ENCODE data around the gene SLCO1C1.
"Not testable (repeated sequence)": the region's sequence is repeated elsewhere in the genome, so short reads cannot be mapped to it uniquely, and the experiment has no call there.

Gene SLCO1C1

GRCh38 chr12:20783796-20784357 lies 88.7 kb downstream of the SLCO1C1 start:
- not testable (repeated sequence) for DNase-seq (ENCODE audit: low read depth in 2 of 3, low spot score in 1 of 3)

DNA sequence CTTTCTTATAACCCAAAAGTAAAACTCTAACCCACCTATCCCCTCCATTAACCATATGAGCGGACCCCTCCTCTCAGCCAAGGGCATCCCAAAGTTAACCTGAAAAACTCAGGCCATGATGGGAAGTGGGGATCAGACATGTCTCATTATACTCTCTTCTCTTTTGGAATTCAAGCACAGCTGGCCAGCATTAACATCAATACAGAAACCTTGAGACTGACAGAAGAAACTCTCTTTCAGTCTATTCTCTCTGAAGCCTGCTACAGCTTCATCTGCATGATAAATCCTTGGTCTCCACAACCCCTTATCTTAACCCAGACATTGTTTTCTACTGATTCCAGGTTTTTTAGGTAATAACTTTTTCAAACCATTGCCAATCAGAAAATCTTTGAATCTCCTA lies 97.8 kb downstream of the SLCO1C1 start:
- DNase-seq (ENCODE audit: low read depth in 2 of 3, low spot score in 1 of 3), result no peak

DNA sequence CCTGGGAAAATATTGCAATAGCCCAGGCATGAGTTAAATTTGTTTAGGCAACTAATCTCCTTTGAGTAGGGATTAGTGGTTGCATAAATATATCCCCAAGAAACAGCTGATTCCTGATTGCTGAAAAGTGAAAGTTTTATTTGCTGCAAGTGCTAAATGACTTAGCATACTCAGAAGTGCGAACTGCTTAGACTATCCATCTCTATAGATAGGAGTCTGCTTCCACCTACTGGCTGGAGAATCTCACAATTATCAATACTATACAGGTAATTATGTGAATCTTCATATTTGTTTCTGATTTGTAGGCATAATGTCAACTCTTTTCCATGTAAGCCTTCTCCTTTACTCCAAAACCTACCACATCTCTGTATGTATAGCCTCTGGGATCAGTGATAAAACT lies 103.4 kb downstream of the SLCO1C1 start:
- DNase-seq (ENCODE audit: low read depth in 2 of 3, low spot score in 1 of 3), result no peak

DNA sequence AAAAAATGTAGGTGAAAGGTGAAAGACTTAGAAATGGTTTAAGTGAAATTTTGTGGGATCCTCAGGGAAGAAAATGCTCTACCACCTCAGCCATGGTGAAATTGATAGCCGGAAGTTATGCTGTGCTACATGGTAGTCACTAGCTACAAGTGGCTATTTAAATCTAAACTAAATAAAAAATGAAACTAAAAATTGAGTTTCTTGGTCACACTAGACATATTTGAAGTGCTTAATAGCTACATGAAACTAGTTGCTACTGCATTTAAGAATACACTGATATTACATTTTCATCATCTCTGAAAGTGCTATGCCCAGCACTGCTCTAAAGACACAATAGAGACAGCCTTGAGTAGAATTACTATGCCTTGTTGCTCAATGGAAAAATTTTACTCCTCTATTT lies 105.0 kb downstream of the SLCO1C1 start:
- no peak for DNase-seq (ENCODE audit: low read depth in 2 of 3, low spot score in 1 of 3)

DNA sequence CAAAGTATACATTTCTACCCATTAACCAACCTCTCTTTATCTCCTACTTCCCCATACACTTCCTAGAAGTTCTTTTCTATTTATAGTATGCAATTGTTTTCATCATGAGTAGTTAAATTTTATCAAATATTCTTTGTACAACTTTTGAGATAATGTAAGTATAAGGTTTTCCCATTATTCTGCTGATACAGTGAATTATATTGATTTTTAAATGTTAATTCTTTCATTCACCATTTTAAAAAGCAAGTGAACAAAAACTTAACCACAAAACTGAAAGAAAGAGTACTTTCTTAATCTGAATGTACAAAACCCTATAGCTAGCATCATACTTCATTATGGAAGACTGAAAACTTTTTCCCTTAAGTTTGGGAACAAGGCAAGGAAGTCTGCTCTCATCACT lies 105.9 kb downstream of the SLCO1C1 start:
- no peak for DNase-seq (ENCODE audit: low read depth in 2 of 3, low spot score in 1 of 3)

Data from stimulated activated CD4-positive, alpha-beta T cell treated with anti-CD3 and anti-CD28 coated beads, Interleukin-12 subunit alpha, Interleukin-12 subunit beta, amount 100 ng/mL, for 48 hours (primary cell).